CD4-positive, alpha-beta T cell treated with Interleukin-4 for 4 hours (primary cell): Measurements from ENCODE around the gene HELZ2.
"Not testable (repeated sequence)": the region's sequence is repeated elsewhere in the genome, so short reads cannot be mapped to it uniquely, and the experiment has no call there.

Experiments used
- DNase-seq: peaks from one replicate; pipeline ENCODE4 v3.0.0-alpha.2; 2020

Gene HELZ2

GRCh38 chr20:63563225-63563935 lies 10.7 kb downstream of the HELZ2 start:
- no peak for DNase-seq

- no peak for DNase-seq
These were observed 11.4 kb downstream of the HELZ2 start for GRCh38 chr20:63562461-63563224.

DNA sequence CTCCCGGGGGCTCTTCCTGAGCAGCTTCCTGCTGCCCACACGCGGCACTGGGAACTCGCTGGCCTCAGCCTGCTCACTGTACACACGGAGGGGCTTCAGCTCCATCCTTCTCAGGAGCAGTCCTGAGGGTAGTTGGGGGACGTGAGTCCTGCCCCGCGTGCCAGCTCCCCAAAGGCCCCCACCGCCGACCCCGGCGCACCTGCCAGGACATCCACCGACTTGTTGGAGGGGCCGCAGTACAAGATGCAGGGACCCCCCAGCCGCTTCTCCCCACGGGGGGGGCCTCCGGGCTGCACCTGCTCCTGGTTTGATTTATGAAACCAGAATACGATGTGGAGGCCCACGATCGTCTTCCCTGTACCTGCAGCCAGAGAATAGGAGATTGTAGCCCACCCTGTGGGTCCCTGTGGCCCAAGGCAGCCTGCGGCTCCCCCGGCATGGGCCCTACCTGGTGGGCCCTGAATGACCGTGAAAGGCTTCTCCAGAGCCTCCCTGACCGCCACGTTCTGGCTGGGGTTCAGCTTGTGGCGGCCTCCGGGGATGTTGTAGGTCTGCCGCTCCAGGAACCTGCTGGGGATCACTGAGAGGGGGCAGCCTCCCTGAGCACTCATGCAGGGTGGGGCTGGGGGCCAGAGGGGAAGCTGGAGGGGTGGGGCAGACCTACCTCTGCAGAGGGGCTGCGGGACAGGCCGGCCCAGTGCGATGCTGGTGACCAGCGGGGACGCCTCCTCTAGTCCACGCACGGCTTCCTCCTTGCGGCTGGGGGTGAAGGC lies 12.2 kb downstream of the HELZ2 start:
- no peak for DNase-seq

GRCh38 chr20:63560856-63561609 lies 13.0 kb downstream of the HELZ2 start:
- DNase-seq = no peak

DNA sequence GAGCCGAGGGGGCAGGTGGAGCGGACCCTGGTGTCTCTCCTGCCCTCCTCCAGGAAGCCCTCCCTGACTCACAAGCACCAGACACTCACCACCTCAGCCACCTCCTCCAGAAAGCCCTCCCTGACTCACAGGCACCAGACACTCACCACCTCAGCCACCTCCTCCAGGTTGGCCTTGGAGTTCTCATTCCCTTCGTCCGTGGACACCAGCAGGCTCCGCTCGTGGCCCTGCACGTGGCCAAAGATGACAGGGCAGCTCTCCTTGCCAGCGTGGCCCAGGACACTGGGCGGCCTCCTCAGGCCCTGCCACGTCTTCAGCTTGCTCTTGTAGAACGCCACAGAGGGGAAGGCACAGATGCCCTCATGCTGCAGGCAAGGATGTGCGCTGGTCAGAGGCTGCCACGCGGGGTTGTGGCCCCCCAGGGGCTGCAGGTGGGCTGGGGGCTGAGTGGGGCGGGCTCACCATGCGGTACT lies 13.7 kb downstream of the HELZ2 start:
- DNase-seq = no peak

- DNase-seq = not testable (repeated sequence)
These were observed 14.3 kb downstream of the HELZ2 start for GRCh38 chr20:63559485-63560332.

DNA sequence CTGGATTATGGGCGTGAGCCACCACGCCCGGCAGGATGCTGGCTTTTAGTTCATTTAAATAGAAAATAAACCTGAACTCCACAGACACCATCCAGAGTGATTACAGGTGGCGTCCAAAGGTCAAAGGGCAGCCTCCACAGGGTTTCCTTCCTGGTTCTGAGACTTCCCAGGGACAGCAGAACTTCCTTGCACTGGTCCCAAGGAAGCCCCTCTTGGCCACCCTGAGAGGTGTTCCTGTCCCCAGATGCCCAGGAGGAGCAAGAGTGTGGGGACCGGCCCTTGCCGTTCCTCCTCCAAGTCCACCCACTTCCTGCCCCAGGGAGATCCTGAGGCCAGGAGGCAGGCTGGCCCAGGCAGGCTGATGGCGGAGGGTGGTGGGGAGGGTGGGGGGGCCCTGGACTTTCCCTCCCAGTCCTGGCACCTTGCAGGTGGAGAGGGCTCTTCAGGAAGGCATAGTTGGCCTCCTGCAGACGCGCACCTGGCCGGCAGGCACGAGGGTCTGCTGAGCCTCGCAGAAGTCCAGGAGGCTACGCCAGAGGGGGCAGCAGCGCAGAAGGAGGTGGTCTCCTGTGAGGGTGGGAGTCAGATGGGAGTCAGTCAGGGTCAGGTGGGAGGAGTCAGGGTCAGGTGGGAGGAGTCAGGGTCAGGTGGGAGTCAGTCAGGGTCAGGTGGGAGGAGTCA lies 15.1 kb downstream of the HELZ2 start:
- no peak for DNase-seq

DNA sequence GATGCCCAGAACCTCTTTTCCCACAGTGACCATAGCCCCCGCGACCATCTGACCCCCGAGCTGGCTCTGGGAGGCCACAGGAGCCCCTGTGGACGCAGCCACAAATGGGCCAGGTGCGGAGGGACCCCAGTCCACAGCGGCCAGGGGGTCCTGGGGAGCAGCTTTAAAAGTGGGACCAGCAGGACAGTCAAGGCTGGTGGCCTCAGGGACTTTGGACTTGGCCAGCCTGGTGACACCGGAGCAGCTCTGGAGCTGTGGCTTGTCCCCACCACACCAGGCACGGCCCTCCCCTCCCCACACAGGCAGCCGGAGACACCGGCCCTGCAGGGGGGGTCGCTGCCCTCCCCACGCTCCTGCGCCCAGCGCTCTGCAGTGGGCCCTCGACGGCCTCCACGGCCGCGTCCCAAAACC lies 16.6 kb downstream of the HELZ2 start:
- no peak for DNase-seq

DNA sequence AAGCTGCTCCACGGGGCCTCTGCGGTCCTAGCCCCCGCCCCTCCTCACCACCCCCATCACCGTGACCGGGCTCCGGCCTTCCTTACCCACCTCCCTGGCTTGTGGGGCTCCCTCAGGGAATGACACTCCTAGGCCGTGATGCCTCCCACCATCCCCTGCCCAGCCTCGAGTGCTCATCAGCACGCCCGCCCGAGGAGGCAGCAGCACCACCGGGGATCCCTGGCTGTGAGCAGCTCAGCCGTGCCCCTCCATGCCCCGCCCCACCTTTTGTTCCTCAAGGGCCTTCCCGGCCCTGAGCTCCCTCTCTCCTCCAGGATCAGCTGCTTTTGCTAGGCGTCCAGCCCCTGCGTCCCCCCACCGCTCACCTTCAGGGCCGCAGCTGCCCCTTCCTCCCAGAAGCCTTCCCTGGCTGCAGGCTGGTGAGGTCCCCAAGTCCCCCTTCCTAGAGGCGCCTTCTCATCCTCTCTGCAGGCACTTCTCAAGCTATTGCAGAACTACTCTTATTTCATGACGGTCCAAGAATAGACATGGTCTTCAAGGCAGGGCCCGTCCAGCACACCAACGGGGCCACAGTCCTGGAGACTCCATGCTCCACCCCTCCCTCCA lies 17.1 kb downstream of the HELZ2 start:
- DNase-seq = no peak

GRCh38 chr20:63555661-63556381 lies 18.2 kb downstream of the HELZ2 start:
- DNase-seq = no peak

- no peak for DNase-seq
These were observed 19.4 kb downstream of the HELZ2 start for GRCh38 chr20:63554361-63555278.

GRCh38 chr20:63553933-63554290 lies 20.1 kb downstream of the HELZ2 start, which contains the start of gene FNDC11:
Gene FNDC11 (plus strand): TSS chr20:63554159. CDS start chr20:63555664, 1,505 bp downstream.
- peak; percentile 19 for DNase-seq

DNA sequence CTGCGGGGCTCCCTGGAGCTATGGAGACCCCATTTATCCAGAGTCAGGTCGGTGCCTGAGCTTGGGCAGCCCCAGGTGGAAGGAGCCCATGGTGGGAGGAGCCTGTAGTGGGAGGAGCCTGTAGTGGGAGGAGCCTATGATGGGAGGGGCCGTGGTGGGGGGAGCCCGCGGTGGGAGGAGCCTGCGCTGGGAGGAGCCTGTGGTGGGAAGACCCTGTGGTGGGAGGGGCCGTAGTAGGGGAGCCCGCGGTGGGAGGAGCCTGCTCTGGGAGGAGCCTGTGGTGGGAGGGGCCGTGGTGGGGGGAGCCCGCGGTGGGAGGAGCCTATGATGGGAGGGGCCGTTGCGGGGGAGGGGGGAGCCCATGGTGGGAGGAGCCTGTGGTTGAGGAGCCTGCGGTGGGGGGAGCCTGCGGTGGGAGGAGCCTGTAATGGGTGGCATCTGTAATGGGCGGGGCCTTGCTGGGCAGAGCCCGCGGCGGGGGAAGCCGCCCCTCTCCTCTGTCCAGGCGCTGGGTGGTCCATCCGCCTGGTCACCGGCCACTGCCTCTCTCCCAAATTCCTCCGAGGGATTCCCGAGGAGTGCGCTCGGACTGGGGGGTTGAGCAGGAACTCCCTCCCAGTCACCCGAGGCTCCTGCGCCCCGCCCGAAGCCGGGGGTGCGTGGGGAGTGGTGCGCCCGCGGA lies 20.6 kb downstream of the HELZ2 start:
- DNase-seq = peak; percentile 80

DNA sequence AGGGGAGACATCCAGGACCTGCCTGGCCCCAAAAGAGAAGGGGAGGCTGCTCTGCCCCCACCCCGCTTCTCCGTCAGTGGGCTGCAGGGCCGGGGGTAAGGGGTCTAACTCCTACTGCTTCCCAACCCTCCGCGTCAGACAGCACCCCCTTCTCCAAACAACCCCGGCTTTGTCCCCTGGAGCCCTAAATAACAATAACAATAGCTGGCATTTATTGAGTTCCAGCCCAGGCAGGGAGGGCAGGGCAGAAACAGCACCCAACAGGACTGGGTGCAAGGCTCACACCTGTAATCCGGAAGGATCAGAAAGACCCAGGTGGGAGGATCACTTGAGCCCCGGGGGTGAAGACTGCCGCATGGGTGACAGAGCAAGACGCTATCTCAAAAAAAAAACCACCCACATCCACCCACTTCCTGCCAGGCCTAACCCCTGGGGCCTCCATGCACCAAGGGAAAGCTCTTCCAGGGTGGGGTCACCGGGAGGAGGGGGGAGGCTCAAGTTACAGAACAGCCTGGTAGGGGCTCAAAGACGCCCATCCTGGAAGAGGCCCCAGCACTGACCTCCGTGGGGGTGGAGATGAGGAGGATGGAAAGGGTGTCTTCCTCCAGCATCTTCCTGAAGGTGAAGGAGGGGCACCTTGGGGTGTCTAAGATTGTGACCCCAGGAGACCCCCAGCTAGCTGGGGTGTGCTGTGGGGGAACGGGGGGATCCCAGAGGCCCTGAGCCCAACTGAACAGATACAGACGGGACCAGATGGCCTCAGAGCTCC lies 21.4 kb downstream of the HELZ2 start:
- DNase-seq = peak; percentile 62

DNA sequence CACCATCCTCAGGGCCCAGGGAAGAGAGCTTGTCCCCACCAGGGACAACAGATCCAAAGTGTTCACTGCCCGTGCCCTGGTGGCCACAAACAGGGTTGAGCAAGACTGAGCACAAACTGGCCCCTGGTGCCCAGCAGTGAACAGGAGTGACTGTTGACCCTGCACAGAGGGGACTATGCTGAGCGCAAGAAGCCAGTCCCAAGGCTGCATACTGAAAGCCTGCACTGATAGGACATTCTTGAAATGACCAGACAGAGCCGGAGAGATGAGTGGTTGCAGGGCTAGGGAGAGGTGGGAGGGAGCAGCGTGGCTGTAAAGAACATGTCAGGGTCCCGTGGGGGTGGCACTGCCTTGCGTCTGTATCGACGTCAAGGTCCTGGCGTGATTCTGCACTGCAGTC lies 23.0 kb downstream of the HELZ2 start:
- DNase-seq = no peak

DNA sequence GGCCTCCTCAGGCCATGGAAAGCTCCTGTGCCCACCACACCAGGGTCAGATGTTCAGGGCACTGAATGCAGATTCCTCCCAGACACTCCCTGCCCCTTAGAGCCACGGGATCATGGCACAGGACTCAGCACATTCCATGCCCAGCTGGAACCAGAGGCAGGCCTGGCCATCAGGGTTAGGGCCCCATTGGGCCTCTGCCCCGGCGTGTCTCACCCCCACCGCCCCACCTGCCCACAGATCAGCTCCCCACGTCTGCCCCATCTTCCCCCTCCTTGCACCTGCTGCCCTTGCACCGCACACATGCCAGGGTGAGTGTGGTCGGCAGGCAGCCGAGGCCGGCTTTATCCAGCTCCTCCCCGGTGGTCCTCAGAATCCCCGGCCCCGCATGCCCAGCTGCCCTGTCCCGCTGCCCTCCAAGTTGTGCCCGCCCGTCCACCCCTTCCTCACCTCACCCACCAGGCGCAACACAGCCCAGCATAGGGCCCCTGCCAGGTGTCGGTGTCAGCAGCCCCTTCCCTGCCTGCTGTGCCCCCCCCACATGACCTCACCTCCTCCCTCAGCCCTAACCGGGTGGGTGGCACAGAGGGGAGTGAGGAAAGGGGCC lies 24.3 kb downstream of the HELZ2 start:
- no peak for DNase-seq

- DNase-seq = no peak
These were observed 25.0 kb downstream of the HELZ2 start for GRCh38 chr20:63549019-63549418.
